ENCODE data around the gene PTPRD.

PTPRD gene

DNA sequence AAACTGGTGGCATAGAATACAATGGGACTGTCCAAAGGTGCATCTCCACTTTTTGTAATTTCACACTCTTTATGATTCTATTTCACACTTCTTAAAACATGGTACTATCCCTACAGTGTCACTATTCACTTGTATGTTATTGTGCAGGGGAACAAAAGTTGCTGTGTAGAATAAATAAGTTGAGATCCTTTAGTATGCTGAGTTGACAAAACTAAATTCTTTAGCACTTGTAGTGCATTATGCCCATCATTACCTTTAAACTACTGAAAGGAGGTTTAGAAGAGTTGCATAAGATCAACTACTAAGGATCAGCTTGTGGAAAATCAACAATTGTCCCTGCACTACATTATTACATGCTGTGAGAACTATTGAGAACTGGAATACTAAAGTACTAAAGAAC, 1380.9 kb downstream of the PTPRD start:
- no peak for DNase-seq

DNA sequence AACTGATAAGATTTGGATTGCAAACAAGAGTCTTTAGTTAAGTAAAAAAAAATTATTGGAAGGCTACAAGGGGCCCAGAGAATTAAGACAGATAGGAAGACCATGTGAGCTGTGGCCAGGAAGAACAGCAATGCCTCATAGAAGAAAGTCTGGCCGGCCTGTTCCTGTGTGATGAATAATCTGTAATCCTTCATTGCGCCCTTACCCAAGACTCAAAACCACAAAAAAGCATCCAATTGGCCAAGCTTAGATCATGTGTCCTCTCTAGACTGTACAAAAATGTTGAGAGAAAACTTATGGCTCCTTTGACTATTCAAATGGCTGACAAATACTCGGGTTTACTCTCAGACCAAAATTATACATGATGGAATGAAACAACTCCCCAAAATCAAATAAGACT, 1383.5 kb downstream of the PTPRD start:
- no peak for DNase-seq

- DNase-seq, result no peak
Observed at GRCh38 chr9:9223175-9223574, 1389.6 kb downstream of the PTPRD start.

DNA sequence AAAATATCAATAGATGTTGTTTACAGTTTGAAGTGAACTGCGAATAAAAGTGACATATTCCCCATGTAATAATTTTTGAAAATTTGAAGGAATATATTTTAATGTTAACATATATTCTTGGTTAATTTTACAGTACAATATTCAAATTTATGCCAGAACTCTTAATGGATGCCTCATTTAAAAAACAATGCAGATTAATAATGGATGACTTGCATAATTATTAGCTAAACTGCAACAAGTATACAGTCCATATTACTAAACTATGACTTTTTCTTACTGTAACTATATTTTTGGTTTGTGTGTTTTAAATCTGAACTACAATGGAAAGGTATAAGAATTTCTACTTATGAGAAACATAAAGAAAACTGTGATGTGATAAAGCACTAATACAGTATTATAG, 1390.1 kb downstream of the PTPRD start:
- DNase-seq, result no peak

- no peak for DNase-seq
Observed at GRCh38 chr9:9216934-9217333, 1395.9 kb downstream of the PTPRD start.

DNA sequence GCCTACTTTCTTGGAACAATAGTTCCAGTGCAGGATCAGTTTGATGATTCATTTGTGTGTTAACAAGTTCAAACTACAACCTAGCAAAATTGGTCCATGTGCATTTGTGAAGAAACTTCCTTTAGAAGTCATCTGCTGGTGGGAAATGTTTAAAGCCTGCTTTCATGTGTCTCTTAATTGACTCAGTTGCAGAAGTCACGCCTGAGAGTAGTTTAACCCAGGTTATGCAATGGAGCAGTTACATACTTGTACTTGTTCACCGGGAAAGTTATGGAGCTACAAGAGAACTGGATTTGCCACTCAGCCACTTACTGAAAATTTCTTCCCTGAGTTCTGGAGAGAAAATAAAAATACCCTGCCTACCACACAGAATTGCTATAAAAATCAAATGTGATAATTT, 1397.8 kb downstream of the PTPRD start:
- DNase-seq, result no peak

- DNase-seq, result no peak
Observed at GRCh38 chr9:9214066-9214465, 1398.7 kb downstream of the PTPRD start.

GRCh38 chr9:9212963-9213362, 1399.8 kb downstream of the PTPRD start:
- no peak for DNase-seq

- DNase-seq, result no peak
Observed at GRCh38 chr9:9202276-9202675, 1410.5 kb downstream of the PTPRD start.

GRCh38 chr9:9186086-9186485, 1426.7 kb downstream of the PTPRD start:
- DNase-seq, result no peak

- no peak for DNase-seq
Observed at GRCh38 chr9:9182431-9182830, 1430.4 kb downstream of the PTPRD start.

DNA sequence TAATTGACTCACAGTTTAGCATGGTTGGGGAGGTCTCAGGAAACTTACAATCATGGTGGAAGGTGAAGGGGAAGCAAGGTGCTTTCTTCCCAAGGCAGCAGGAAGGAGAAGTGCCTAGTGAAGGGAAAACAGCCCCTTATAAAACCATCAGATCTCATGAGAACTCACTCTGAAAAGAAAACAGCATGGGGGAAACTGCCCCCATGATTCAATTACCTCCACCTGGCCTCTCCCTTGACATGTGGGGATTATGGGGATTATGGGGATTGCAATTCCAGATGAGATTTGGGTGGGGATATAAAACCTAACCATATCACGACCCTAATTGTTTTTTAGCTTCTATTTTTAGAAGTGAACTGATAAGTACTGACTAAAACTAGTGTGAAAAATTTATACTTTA, 1435.7 kb downstream of the PTPRD start:
- DNase-seq, result no peak

- DNase-seq, result no peak
Observed at GRCh38 chr9:9174358-9174757, 1438.4 kb downstream of the PTPRD start.

DNA sequence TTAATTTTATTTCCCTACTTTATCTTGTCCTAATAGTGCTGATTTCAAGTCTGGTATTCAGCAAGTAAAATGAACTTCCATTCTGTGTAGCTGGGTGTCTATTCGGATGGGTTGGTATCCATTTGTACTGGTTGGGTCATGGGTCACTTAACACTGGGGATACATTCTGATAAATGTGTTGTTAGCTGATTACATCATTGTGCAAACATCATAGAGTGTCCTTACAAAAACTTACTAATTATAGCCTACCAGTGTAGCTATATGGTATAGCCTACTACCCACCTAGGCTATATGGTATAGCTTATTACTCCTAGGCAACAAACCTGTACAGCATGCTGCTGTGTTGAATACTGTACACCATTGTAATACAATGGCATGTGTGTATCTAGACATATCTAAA, 1439.5 kb downstream of the PTPRD start:
- DNase-seq, result no peak

GRCh38 chr9:9170439-9171134, 1442.2 kb downstream of the PTPRD start:
- no peak for DNase-seq

DNA sequence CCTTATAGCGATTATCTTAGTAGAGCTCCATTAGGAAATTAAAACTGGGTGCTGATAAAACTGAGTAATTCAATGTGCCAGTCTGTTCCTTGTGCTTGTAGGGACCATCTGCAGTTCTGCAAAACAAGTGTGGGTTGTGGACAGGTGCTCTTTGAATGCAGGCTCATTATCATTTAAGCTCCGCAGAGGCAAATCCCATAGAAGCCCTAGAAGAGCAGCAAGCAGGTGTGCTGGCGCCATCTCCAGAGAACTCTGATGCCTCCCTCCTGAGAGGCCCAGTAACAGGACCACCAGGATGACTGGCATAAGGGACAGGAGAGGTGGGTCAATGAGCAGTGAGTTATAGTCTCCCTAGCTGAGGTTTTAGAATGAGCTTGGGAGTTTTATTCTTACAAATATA, 1470.8 kb downstream of the PTPRD start:
- DNase-seq, result no peak

GRCh38 chr9:9133526-9133925, 1479.3 kb downstream of the PTPRD start:
- DNase-seq, result no peak

DNA sequence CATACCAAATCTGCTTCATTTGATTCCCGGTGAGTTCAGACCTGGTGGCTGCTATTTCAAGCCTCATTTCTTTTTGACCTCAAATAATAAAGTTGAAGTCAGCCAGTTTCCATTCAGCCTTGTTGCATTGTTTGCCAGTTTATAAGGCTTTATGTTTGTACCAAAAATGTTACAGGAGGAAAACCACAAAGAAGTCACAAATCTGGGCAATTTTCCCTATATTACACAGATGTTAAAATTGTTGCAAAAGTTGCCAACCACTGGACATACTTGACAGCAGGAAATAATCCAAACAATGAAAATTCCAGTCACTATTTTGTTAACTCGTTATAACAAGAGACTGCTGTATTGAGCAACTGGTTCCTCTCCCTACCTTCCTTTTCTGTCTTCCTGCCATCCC, 1488.2 kb downstream of the PTPRD start:
- DNase-seq, result no peak

- no peak for DNase-seq
Observed at GRCh38 chr9:9122230-9122875, 1490.4 kb downstream of the PTPRD start.

GRCh38 chr9:9117866-9118265, 1494.9 kb downstream of the PTPRD start:
- DNase-seq, result no peak

DNA sequence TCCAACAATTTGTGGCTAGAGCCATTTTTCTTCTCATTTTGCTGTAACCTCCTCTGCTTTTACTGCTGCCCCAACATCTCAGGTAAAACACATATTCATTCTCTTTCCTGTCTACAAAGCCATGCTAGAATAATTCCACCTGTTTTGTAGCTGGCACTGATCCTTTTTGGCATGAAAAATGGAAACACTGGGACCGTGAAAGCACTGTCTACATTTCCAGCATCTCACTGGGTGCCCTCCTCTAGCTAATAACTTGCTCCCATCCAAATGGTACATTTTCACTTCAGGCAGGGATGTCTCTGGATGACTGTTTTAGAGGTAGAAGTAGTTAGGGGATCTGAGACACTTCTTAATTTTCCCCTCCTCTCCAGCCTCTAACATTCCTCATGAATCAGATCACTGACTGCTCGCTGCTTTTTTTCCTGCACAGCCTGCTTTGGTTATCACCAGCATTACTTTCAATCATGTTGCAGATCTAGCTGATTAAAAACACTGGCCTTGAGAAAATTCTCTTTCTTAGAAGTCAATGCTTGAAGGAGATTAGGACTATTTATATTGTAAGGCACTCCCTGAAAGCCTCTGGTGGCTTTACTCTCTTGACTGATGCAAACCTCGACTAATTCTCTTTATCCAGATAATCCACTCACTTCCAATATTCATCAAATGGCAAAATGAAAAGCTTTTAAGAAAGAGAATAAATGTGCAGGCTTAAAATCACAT, 1500.6 kb downstream of the PTPRD start:
- DNase-seq, result no peak

DNA sequence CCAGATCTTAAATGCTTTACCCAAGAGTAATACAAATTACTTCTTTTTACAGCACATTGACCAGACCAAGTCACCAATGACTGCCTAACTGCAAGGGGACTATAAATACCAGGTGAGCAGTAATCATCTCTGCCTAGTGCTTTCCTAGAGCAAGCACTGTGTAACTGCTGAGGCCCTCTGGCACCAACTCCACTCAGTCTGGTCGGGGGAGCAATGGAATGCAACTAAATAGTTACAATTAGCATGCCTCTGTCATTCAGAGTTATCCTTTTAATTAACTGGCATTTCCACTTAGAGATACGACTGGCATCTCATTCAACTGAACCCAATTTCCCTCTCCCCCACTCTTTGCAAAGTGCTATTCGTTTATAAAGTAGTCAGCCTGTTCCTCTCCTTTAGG, 1504.2 kb downstream of the PTPRD start:
- no peak for DNase-seq

DNA sequence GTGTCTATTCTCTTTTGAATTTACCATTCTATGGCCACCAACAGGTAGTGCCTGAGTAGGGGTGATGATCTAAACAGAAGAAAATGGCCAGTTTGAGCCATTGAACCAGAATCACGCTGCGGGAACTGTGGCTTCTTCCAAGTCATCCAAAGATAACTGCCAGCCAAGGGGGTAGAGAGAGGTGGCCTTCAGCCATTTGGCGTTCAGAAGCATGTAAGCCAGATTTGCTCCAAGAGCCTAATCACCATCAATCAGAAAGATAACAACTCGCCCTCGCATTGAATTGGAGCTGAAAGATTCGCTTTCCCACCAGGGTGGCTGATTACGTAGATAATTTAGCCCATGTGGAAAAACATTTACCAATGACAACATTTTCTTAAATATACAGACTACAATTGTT, 1510.5 kb downstream of the PTPRD start:
- no peak for DNase-seq

DNA sequence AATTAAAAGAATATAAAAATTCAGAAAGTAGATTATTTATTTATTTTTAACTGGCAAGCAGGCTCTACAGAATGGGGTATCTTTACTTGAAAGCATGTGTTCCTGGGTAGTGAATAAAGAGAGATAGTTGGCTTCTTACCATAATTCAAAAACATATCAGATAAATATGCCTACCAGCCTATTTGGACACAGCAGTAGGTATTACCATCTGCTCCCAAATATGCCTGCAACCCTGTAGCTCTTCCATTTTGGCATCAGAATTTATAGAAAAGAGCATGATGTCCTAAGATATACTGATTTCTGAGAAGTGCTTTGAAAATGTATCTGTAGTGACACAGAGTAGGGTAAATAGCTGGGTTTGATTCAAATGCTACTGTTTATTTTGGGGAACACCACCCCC, 1512.7 kb downstream of the PTPRD start:
- no peak for DNase-seq

Data from cortex of kidney (tissue), 1 donor.